IPS-15b (cell line): ENCODE results near the gene TFPI2.

Experiments
- H3K27me3 ChIP-seq: one replicate; pipeline ENCODE4 v1.6.1; 2013; ENCODE audit warnings: low read length; ENCODE audit not compliant: control insufficient read depth, insufficient read depth
- H3K36me3 ChIP-seq: one replicate; pipeline ENCODE4 v1.6.1; 2013; ENCODE audit warnings: low read length; ENCODE audit not compliant: control insufficient read depth, insufficient read depth
- H3K4me1 ChIP-seq: one replicate; pipeline ENCODE4 v1.6.1; 2013; ENCODE audit warnings: mild to moderate bottlenecking, low read length; ENCODE audit not compliant: control insufficient read depth, insufficient read depth
- H3K4me3 ChIP-seq: one replicate; pipeline ENCODE4 v1.5.1; 2013; ENCODE audit warnings: low read depth, low read length
- H3K9ac ChIP-seq: one replicate; pipeline ENCODE4 v1.6.1; 2013; ENCODE audit warnings: low read depth, mild to moderate bottlenecking, low read length
- H3K9me3 ChIP-seq: one replicate; pipeline ENCODE4 v1.6.1; 2013; ENCODE audit warnings: mild to moderate bottlenecking, low read length; ENCODE audit not compliant: control insufficient read depth, insufficient read depth

TFPI2 gene, protein sequence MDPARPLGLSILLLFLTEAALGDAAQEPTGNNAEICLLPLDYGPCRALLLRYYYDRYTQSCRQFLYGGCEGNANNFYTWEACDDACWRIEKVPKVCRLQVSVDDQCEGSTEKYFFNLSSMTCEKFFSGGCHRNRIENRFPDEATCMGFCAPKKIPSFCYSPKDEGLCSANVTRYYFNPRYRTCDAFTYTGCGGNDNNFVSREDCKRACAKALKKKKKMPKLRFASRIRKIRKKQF

DNA sequence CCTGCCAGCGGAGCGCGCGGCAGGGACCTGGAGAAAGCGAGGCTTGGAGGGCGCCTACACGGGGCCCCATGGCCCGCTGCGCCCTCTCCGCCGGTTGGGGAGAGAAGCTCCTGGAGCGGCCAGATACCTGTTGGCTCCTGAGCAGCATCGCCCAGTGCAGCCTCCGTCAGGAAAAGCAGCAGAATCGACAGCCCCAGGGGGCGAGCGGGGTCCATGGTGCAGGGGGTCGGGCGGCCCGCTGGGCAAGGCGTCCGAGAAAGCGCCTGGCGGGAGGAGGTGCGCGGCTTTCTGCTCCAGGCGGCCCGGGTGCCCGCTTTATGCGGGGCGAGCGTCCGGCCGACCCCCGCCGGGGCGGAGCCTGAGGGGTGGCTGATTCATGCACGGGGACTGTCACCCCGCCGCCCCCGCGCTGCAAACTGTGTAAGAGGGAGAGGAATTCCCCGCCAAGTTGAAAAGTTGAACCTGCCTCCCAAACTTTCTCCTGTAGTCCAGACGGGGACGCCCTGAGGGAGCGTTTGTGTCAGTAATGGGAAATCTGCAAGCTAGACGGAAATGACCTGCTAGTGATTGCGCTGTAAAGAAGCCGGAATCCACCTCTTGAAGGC lies at the start of gene TFPI2:
TFPI2 (minus strand) TSS at position 290 of the 605 bp plus-strand sequence; CDS start at position 215, 75 bp downstream.
- Histone ChIP-seq H3K4me3 (peak within 1 kb of the TSS; percentile 89), H3K4me1 (peaks cover 2% of the 10 kb centered on the region), H3K9ac (peak within 1 kb of the TSS; percentile 81), H3K9me3 (no peaks in the 10 kb centered on the region), H3K36me3 (no peaks in the 10 kb centered on the region), H3K27me3 (peaks cover 16% of the 10 kb centered on the region)

DNA sequence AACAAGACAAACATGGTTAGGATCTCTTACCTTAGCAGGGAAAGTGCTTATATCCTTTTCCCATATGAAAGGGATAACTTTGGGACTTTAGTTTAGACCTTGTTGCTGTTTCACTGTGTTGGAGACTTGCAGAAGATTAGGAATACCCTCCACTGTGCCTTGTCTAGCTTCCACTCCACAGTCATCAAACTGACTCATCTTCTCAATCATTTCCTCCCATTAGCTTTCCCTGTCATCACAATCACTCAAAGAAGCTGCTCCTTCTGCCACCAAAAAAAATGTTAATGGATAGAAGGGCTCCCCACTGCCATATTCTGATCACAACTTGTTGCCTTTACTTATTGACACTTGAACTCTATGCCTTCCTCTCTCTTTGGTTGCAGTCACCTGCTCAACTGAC lies 47.7 kb upstream of the TFPI2 start:
- Histone ChIP-seq H3K36me3 (no peaks in the 10 kb centered on the region), H3K27me3 (no peaks in the 10 kb centered on the region), H3K4me1 (no peaks in the 10 kb centered on the region), H3K9me3 (no peaks in the 10 kb centered on the region), H3K9ac (no peak overlapping the region), H3K4me3 (no peak overlapping the region)

DNA sequence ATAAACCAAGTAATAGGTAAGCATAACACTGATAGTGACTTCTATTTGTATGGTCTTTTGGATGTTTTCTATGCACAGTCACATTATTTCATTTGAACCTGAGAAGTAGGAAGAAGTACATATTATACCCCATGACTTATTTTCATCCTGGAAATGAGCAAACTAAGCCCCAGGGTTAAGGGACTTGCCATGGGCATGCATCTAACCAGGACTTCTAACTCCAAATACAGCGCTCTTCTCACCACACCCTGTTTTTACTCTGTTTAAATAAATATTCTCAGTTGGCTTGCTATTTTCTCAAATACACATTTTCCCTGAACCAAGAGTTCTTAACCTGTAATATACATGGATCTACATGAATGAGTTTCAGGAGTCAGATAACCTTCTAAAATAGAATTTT lies 47.3 kb upstream of the TFPI2 start:
- no peak overlapping the region for H3K9ac ChIP-seq
- H3K4me1 ChIP-seq = no peaks in the 10 kb centered on the region
- no peaks in the 10 kb centered on the region for H3K27me3 ChIP-seq
- no peaks in the 10 kb centered on the region for H3K36me3 ChIP-seq
- H3K4me3 ChIP-seq = no peak overlapping the region
- no peaks in the 10 kb centered on the region for H3K9me3 ChIP-seq

DNA sequence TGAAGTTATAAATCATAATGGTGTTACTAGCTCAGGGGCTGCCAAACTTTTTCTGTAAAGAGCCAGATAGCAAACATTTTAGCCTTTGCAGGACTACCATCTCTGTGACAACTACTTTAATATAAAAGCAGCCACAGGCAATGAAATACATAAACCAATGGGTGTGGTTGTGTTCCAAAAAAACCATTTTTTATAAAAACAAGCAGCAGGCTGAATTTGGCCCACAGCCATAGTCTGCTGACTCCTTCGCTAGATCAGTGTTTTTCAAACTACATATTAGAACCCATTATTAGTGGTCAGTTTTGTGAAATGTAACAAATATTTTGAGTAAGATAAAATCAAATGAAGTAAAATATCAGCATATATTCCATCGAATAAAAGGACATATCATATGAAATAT lies 44.5 kb upstream of the TFPI2 start:
- H3K4me1 ChIP-seq = no peaks in the 10 kb centered on the region
- H3K27me3 ChIP-seq = no peaks in the 10 kb centered on the region
- H3K9ac ChIP-seq = no peak overlapping the region
- H3K4me3 ChIP-seq = no peak overlapping the region
- no peaks in the 10 kb centered on the region for H3K9me3 ChIP-seq
- H3K36me3 ChIP-seq = no peaks in the 10 kb centered on the region

DNA sequence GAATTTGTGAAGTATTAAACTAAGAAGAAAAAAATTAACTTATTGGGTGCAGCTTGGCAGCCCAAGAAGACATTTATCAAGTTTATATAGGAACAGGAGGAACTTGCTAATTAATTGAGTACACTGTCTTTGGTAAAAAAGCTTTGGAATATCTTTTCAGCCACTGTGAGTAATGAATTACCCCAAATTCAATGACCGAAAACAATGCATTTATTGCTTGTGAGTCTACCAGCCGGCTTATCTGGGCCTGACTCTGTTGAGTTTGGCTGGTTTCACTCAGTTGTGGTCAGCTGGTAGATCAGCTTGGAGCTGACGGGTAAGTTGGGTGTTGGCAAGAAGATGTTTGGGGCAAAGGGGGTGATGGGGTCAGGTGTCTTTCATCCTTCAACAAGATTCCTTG lies 42.6 kb upstream of the TFPI2 start:
- Histone ChIP-seq H3K9ac (no peak overlapping the region), H3K4me1 (no peaks in the 10 kb centered on the region), H3K36me3 (no peaks in the 10 kb centered on the region), H3K9me3 (no peaks in the 10 kb centered on the region), H3K27me3 (no peaks in the 10 kb centered on the region), H3K4me3 (no peak overlapping the region)

DNA sequence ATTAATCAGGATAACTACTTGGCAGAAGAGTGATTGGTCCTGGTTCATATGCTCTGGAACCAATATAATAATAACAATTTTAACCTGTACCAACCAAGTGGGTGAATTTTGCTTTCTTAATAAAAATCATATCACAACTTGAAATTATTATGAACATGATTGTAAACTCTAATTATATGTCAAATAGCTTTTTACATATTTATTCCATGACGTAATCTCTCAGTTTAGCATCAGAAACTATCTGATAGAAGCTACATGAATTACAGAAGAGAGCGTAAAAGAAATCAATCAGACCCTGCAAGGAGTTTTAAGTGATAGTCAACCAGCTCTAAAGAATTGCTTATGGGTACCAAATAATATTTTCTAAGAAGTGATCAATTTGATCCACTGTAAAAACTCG lies 41.1 kb upstream of the TFPI2 start:
- no peak overlapping the region for H3K4me3 ChIP-seq
- no peaks in the 10 kb centered on the region for H3K9me3 ChIP-seq

DNA sequence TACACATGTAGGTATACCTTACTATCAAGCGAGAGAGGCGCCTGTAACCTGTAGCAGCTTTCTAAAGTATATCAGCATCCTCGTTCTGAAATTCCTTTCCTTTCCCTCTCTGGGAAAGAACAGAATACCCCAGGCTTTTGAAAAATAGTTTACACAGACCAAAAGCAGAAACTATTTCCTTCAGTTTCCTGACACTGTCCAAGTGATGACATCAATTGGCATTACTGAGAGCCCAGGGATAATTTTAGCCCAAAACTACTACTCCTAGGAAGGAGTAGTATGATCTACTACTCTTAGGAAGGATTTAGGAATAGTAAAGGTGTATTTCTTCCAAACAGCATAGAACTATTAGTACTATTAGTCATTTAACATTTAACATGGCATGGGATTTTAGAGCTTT lies 37.0 kb upstream of the TFPI2 start:
- Histone ChIP-seq H3K4me1 (no peaks in the 10 kb centered on the region), H3K36me3 (no peaks in the 10 kb centered on the region), H3K27me3 (peaks cover 2% of the 10 kb centered on the region), H3K4me3 (no peak overlapping the region), H3K9me3 (no peaks in the 10 kb centered on the region), H3K9ac (no peak overlapping the region)

More for the DNA sequence above, 41.1 kb upstream of the TFPI2 start:
- no peaks in the 10 kb centered on the region for H3K4me1 ChIP-seq
- no peak overlapping the region for H3K9ac ChIP-seq
- no peaks in the 10 kb centered on the region for H3K27me3 ChIP-seq
- H3K36me3 ChIP-seq = no peaks in the 10 kb centered on the region

DNA sequence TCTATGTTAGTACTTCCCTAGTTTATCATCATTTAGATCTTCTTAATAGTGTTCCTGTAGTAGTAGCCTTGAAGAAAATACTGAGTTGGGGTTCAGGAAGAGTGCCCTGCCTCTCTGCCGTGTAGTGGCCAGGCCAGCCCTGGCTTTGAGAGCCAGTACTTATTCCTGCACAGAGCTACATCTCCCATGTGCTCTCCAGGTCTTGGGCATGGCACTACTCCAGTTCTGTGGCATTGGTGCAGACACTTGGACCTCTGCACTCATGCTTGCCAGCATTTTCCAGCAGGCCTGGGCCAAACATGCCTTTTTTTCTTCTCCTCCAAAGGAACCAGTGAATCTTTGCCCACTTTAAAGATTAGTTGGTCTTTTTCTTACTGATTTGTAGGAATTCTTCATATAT lies 36.2 kb upstream of the TFPI2 start:
- no peak overlapping the region for H3K4me3 ChIP-seq
- H3K36me3 ChIP-seq = no peaks in the 10 kb centered on the region
- H3K9me3 ChIP-seq = no peaks in the 10 kb centered on the region
- H3K27me3 ChIP-seq = peaks cover 9% of the 10 kb centered on the region
- no peaks in the 10 kb centered on the region for H3K4me1 ChIP-seq
- H3K9ac ChIP-seq = no peak overlapping the region

DNA sequence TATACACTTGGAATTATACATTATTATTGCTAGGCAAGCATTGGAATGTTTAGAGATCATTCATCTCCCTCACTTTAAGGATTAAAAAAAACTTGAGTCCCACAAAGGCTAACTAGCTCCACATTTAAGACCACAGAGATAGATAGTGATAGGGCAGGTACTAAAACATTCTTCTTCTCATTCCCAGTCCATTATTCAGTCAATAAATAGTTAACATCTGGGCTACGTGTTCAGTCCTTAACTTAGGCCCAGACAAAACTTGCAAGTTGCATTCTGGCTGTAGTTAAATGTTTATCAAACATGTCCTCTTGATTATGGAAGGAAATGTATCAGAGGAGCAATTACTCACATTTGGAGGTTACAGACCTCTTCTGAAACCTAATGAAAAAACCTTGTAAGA lies 33.4 kb upstream of the TFPI2 start:
- peaks cover 9% of the 10 kb centered on the region for H3K27me3 ChIP-seq
- no peak overlapping the region for H3K4me3 ChIP-seq
- H3K36me3 ChIP-seq = no peaks in the 10 kb centered on the region
- peaks cover 10% of the 10 kb centered on the region for H3K4me1 ChIP-seq
- no peaks in the 10 kb centered on the region for H3K9me3 ChIP-seq
- H3K9ac ChIP-seq = no peak overlapping the region

DNA sequence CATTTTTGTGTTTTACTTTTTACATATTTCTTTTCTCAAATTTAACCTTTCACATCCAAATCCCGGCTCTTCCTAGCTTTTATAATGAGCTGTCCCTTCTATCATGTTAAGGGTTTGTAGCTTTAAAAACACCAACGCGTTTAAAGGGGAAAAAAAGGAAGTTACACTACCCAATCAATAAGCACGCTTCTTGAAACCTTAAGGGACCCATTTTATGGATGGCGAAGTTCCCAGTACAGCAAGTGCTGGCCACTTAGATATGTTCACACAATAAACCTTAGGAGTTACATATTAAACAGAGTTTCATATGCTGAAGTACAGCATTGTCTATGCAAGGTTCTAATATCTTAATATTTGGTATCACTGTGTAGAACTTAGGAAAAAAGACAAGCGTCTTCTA lies 32.7 kb upstream of the TFPI2 start:
- Histone ChIP-seq H3K36me3 (no peaks in the 10 kb centered on the region), H3K9me3 (no peaks in the 10 kb centered on the region), H3K4me1 (peaks cover 10% of the 10 kb centered on the region), H3K4me3 (no peak overlapping the region), H3K27me3 (peaks cover 9% of the 10 kb centered on the region), H3K9ac (no peak overlapping the region)

DNA sequence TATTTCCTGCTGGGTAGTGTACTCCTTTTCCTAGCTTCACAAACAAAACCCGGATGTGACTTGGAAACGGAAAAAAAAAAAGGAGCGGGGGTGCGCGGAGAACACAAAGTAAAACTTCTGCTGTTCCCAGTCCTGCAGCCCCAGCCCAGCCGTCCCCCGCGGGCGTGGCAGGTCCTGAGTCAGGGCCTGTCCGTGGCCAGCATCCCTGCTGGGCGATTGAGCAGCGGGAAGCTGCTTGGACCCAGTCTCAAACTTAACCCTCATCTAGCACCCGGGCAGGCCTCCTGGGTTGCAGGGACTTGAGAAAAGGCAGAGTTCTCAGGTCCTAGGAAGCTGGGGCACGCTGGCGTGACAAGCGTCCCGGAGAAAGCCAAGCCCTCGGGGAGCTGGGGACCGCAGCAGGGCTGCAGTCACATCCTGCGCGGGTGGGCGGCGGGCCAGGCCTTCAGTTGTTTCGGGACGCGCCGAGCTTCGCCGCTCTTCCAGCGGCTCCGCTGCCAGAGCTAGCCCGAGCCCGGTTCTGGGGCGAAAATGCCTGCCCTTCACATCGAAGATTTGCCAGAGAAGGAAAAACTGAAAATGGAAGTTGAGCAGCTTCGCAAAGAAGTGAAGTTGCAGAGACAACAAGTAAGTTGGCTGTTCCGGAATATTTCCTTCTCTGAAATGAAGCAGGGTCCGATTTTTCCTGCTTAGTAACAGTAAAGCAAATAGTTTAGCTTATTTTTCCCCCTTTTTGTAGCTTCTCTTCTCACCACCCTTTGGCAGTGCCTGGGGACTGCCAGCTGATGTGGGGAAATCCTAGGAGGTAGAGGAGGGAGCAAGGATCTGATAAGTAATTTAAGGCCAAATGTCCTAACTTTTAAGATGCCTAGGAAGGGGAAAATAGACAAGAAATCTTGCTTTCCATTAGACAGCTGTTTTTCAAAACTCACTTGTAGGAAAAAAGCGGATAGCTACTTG lies 31.3 kb upstream of the TFPI2 start, which contains the start of gene GNG11:
GNG11 (plus strand) TSS at position 129 of the 960 bp plus-strand sequence; CDS start at position 532, 403 bp downstream.
- Histone ChIP-seq H3K9me3 (no peaks in the 10 kb centered on the region), H3K36me3 (no peaks in the 10 kb centered on the region), H3K27me3 (peaks cover 9% of the 10 kb centered on the region), H3K4me3 (peak within 1 kb of the TSS; percentile 68), H3K4me1 (peaks cover 10% of the 10 kb centered on the region), H3K9ac (peak within 1 kb of the TSS; percentile 70)
